K562 (cell line): ENCODE measurements around the gene TPRG1L. TPM values are rescaled to one million over a fixed set of nuclear protein-coding genes. Genes with fewer than 3 reads are reported as not detected.

Experiments used
- AFF4 ChIP-seq: sonication (generic); formaldehyde crosslinking; IDR thresholded peaks from 2 replicates; pipeline ENCODE4 v1.8.0; 2023; ENCODE audit warnings: mild to moderate bottlenecking, missing genetic modification reagents
- CCNT2 ChIP-seq: IDR thresholded peaks from 2 replicates; pipeline ENCODE4 v1.6.1; 2011; ENCODE audit warnings: borderline replicate concordance, low read depth, mild to moderate bottlenecking, moderate library complexity, mixed read lengths, low read length; ENCODE audit not compliant: insufficient read length; ENCODE audit errors: extremely low read depth
- ELF1 ChIP-seq: fragments of 200-800 bp; sonication (Bioruptor generic); IDR thresholded peaks from 2 replicates; pipeline ENCODE4 v1.6.1; 2016; ENCODE audit warnings: missing genetic modification characterization, missing compliant biosample characterization
- MAZ ChIP-seq, 2 experiments: fragments of 450-650 bp in 1 of 2; sonication (generic) in 1 of 2; formaldehyde crosslinking; IDR thresholded peaks in 1 of 2; conservative IDR thresholded peaks in 1 of 2; 2 replicates each; pipeline versions ENCODE4 v1.4.0 to v1.5.0; 2020; ENCODE audit warnings: mild to moderate bottlenecking in 1 of 2, missing genetic modification reagents in 1 of 2
- MECOM ChIP-seq: fragments of 250-450 bp; sonication (Bioruptor Pico); IDR thresholded peaks from 2 replicates; pipeline ENCODE4 v1.8.0; 2022; ENCODE audit warnings: inconsistent platforms
- MEF2A ChIP-seq: IDR thresholded peaks from 2 replicates; pipeline ENCODE4 v1.6.1; 2011; ENCODE audit warnings: low read depth, mild to moderate bottlenecking, low read length, moderate library complexity; ENCODE audit not compliant: control insufficient read depth
- PKNOX1 ChIP-seq: fragments of 450-650 bp; IDR thresholded peaks from 2 replicates; pipeline ENCODE4 v1.6.1; 2016
- POLR2AphosphoS2 ChIP-seq: IDR thresholded peaks from 2 replicates; pipeline ENCODE4 v1.6.1; 2012; ENCODE audit warnings: low read length, improper control_type of control experiment
- RBFOX2 ChIP-seq: fragments of 200-400 bp; formaldehyde crosslinking; IDR thresholded peaks from 2 replicates; pipeline ENCODE4 v1.6.1; 2017; ENCODE audit warnings: low read depth, mild to moderate bottlenecking, low read length, moderate library complexity
- SMC3 ChIP-seq: conservative IDR thresholded peaks from 2 replicates; pipeline ENCODE4 v1.6.1; 2011; ENCODE audit warnings: low read depth, low read length, improper control_type of control experiment; ENCODE audit not compliant: insufficient read depth
- TRIM28 ChIP-seq: fragments of 450-650 bp; IDR thresholded peaks from 2 replicates; pipeline ENCODE4 v1.6.1; 2017
- ZKSCAN1 ChIP-seq: fragments of 150-350 bp; IDR thresholded peaks from 2 replicates; pipeline ENCODE4 v1.6.1; 2016; ENCODE audit warnings: low read depth, low read length
- ZNF184 ChIP-seq: sonication (generic); formaldehyde crosslinking; IDR thresholded peaks from 2 replicates; pipeline ENCODE4 v1.5.0; 2020; ENCODE audit warnings: missing genetic modification reagents
- ZNF224 ChIP-seq: sonication (generic); formaldehyde crosslinking; IDR thresholded peaks from 2 replicates; pipeline ENCODE4 v1.8.0; 2022; ENCODE audit warnings: mild to moderate bottlenecking, missing genetic modification reagents
- ZNF766 ChIP-seq: fragments of 200-800 bp; sonication (Bioruptor generic); conservative IDR thresholded peaks from 2 replicates; pipeline ENCODE4 v1.6.1; 2016; ENCODE audit warnings: missing genetic modification characterization, missing compliant biosample characterization
- polyA plus RNA-seq, 8 experiments: library from polyadenylated mRNA; depleted of rRNA in 4 of 8; stranded (reverse) in 5 of 8; unstranded in 3 of 8; fragments of >200 nt; fragmentation: Nextera tagmentation in 2 of 8; fragmentation: Illumina TruSeq in 1 of 8; extraction: Ambion mirVana in 2 of 8; extraction: Trizol in 1 of 8; gene quantifications; 2 replicates each; pipeline versions ENCODE4 v1.2.1 to v1.2.3, GENCODE V29; 2011 to 2014; ENCODE audit warnings: inconsistent platforms in 1 of 8, missing spikeins in 1 of 8
- total RNA-seq, 7 experiments: library from RNA; depleted of rRNA in 6 of 7; stranded (reverse); fragments of >200 nt in 6 of 7; fragmentation: Illumina TruSeq in 2 of 7; extraction: Trizol in 2 of 7; gene quantifications; 2 replicates each; pipeline versions ENCODE4 v1.2.1 to v1.2.3, GENCODE V29; 2011 to 2021; ENCODE audit warnings: low replicate concordance in 1 of 7
- TF ChIP-seq, protein P1 (sequence below), 2 experiments: IDR thresholded peaks; 2 replicates each; pipeline ENCODE4 v1.6.1; 2011; ENCODE audit warnings: borderline replicate concordance in 1 of 2, control low read depth in 1 of 2, low read depth in 1 of 2, low read length in 1 of 2, mild to moderate bottlenecking in 1 of 2, mixed read lengths in 1 of 2, moderate library complexity in 1 of 2; ENCODE audit not compliant: insufficient read depth in 1 of 2, insufficient read length in 1 of 2, poor library complexity in 1 of 2, severe bottlenecking in 1 of 2; ENCODE audit errors: extremely low read depth in 1 of 2

Gene TPRG1L
- total and polyA plus RNA-seq, 9 of the 15 experiments (the other 6 are each of a cell fraction or from before 2014, with no cell fraction given): 1.6 to 11.0 (median 6.2) TPM

- TF ChIP-seq, protein P1, sequence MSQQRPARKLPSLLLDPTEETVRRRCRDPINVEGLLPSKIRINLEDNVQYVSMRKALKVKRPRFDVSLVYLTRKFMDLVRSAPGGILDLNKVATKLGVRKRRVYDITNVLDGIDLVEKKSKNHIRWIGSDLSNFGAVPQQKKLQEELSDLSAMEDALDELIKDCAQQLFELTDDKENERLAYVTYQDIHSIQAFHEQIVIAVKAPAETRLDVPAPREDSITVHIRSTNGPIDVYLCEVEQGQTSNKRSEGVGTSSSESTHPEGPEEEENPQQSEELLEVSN (IDR thresholded peaks at IDR 0.05; ENCODE audit: borderline replicate concordance in 1 of 2, extremely low read depth in 1 of 2, insufficient read depth in 1 of 2, insufficient read length in 1 of 2, low read depth in 1 of 2, low read length in 1 of 2, poor library complexity in 1 of 2, severe bottlenecking in 1 of 2): peak in 1 of 2 experiments; percentile 69
- TF ChIP-seq ELF1 (tag) (peak; percentile 91), ZNF184 (CRISPR knock-in tag) (no peak), MEF2A (no peak), ZNF766 (CRISPR knock-in tag) (no peak), MAZ (CRISPR knock-in tag; conservative IDR thresholded peaks at IDR 0.05 in 1 of 2, IDR thresholded peaks at IDR 0.05 in 1 of 2) (peak; percentile 75 to 82), PKNOX1 (peak; percentile 98), ZKSCAN1 (no peak), ZNF224 (CRISPR knock-in tag) (no peak), RBFOX2 (no peak; the same call in 1 of the 2 replicates), SMC3 (no peak), AFF4 (CRISPR knock-in tag) (no peak), MECOM (CRISPR knock-in tag) (no peak), CCNT2 (peak; percentile 73), POLR2AphosphoS2 (no peak), TRIM28 (no peak)
Measured at GRCh38 chr1:3624200-3625136, at the start of gene TPRG1L (continued).
